GM12801 (cell line): ENCODE measurements around the gene STS.

Source experiments
- CTCF ChIP-seq: IDR thresholded peaks from one replicate; pipeline ENCODE4 v1.5.1; 2011; ENCODE audit warnings: control low read depth; ENCODE audit not compliant: insufficient read length; ENCODE audit errors: extremely low read depth

STS gene

GRCh38 chrX:7164174-7164573 lies 16.7 kb downstream of the STS start:
- no peak for TF ChIP-seq CTCF

GRCh38 chrX:7168371-7168770 lies 20.9 kb downstream of the STS start:
- no peak for TF ChIP-seq CTCF

GRCh38 chrX:7169627-7170026 lies 22.1 kb downstream of the STS start:
- no peak for TF ChIP-seq CTCF

GRCh38 chrX:7170898-7171297 lies 23.4 kb downstream of the STS start:
- no peak for TF ChIP-seq CTCF

GRCh38 chrX:7179446-7179845 lies 31.9 kb downstream of the STS start:
- no peak for TF ChIP-seq CTCF

- no peak for TF ChIP-seq CTCF
Measured at GRCh38 chrX:7184816-7185215, 37.3 kb downstream of the STS start.

- TF ChIP-seq CTCF = no peak
Measured at GRCh38 chrX:7188672-7189071, 41.2 kb downstream of the STS start.

- no peak for TF ChIP-seq CTCF
Measured at GRCh38 chrX:7190157-7190556, 42.6 kb downstream of the STS start.
